Right kidney (tissue), 9 donors: Measurements from ENCODE around the gene UBE2U.

ENCODE experiments used
- DNase-seq: peaks from one replicate; pipeline ENCODE4 v3.0.0-alpha.2; 2016
- long read RNA-seq, 8 donors: transcript quantifications; one replicate each; lab custom pipeline, GENCODE V29; 2026

The UBE2U gene, protein sequence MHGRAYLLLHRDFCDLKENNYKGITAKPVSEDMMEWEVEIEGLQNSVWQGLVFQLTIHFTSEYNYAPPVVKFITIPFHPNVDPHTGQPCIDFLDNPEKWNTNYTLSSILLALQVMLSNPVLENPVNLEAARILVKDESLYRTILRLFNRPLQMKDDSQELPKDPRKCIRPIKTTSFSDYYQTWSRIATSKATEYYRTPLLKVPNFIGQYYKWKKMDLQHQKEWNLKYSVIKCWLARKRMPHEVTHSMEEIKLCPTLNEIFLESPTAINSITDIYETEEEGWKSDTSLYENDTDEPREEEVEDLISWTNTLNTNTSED
- long read RNA-seq, donor 1 = 0 reads
- long read RNA-seq, donor 2 = 0 reads
- long read RNA-seq, donor 3 = 0 reads
- long read RNA-seq, donor 4 = 0 reads
- long read RNA-seq, donor 5 = 0 reads
- long read RNA-seq, donor 6 = 0 reads
- long read RNA-seq, donor 7 = 0 reads
- long read RNA-seq, donor 8 = 0 reads

DNA sequence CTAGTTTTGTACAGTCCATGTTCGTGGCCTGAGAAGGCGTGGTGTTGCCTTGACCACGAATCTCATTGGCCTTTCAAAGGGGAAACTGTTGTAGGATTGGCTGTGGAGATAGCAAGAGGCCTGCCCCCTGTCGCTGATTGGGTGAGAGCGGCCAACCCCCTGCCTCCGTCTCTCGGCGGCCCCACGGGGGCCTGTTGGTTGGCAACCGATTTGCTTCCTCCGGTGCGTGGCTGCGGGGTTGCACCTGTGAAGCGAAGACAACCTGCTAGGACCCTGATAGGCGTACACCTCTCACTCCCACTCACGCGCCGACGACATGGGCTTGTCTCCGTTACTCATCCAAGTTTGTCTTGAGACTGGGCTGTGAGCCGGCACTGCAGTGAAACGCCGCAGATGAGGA lies at the start of gene UBE2U:
TSS of gene UBE2U (plus strand) at position 204 of the 400 bp plus-strand sequence. CDS start 428 bp downstream, outside the sequence.
- DNase-seq = no peak

DNA sequence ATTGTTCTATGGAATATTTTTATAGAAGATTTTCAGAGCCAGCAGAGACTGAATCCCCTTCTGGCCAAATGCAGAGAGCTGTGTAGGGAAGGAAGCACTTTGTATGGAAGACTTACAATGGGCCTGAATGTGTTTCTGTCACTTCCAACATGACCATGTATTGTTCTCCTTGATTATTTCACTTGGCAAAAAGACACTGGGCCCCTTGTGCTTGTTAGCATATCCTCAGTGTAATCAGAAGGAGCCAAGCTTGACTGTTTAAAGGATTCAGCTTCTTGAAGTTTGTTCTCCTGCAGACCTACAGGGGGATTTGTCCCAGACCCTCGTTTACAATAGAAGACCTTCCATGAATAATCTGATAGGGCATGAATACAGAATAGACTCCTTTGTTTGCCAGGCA lies 48.1 kb upstream of the UBE2U start:
- no peak for DNase-seq

GRCh38 chr1:64161357-64161941 lies 42.0 kb upstream of the UBE2U start:
- DNase-seq = no peak

GRCh38 chr1:64162151-64162550 lies 41.3 kb upstream of the UBE2U start:
- DNase-seq = no peak

GRCh38 chr1:64162804-64163203 lies 40.6 kb upstream of the UBE2U start:
- DNase-seq = no peak

GRCh38 chr1:64163431-64163830 lies 40.0 kb upstream of the UBE2U start:
- no peak for DNase-seq

- DNase-seq = no peak
Measured at GRCh38 chr1:64163970-64164369, 39.5 kb upstream of the UBE2U start.

GRCh38 chr1:64166629-64167028 lies 36.8 kb upstream of the UBE2U start:
- DNase-seq = no peak

GRCh38 chr1:64167176-64167575 lies 36.2 kb upstream of the UBE2U start:
- DNase-seq = no peak

DNA sequence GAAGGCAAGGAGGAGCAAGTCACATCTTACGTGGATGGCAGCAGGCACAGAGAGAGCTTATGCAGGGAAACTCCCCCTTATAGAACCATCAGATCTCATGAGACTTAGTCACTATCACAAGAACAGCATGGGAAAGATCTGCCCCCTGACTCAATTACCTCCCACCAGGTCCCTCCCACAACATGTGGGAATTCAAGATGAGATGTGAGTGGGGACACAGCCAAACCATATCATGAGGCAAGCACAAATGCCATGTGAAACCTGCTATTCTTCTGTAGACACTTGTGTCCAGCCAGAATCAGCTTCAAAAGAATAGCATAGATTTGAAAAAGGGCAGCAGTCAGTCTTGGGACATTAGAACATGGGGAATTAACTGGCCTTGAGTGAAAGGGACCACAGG lies 32.2 kb upstream of the UBE2U start:
- DNase-seq = no peak

GRCh38 chr1:64171797-64172281 lies 31.6 kb upstream of the UBE2U start:
- no peak for DNase-seq

DNA sequence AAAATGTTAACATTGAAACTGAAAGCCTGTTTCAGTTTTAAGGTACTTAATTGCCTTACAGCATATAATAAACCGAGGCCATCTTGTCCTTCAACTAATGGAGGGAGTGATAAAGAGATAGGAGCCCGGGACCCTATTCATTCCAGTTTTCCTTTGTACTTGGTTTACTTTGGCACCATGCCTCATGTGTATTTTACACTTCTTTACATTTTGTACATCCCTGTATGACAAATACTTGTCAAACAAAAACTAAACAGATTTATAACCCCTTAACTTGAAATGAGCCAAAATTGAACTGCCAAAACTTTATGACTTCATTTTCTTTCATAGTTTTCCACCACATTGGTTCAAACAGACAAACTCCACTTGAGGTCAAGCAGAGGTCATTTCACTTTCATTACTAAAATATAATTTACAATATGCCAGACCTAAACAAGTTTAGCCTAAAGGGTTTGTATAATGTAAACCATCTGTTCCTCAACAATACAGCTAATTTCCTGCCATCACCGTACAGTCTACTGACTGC lies 30.9 kb upstream of the UBE2U start:
- no peak for DNase-seq

DNA sequence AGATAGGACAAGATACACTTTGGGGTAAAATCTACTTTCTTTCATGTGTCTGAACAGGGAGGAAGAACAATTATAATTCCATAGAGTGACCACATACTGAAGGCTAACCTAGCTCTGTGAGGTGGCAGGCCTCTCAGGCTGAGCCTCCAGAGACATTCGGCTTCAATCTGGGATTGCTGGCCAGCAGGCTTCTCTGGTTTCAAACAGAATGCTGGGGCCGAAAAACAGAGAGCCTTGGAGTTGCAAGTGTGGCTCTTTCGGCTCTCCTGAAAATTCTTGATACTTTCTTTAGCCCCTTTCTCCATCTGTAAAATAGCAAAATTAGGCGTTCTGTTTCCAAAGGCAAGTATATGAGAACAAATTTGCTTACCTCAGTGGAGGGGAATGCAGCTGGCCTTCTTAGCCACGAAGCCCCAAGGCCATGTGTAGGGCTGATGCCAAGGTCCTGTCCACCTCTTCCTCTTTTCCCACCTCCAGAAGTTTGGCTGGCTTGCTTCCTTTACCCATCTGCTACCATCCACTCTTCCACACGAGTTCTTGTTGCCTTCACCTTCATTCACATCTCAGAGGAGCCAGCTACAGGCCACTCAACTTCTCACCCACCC lies 30.0 kb upstream of the UBE2U start:
- no peak for DNase-seq

GRCh38 chr1:64175639-64176038 lies 27.8 kb upstream of the UBE2U start:
- DNase-seq = no peak

DNA sequence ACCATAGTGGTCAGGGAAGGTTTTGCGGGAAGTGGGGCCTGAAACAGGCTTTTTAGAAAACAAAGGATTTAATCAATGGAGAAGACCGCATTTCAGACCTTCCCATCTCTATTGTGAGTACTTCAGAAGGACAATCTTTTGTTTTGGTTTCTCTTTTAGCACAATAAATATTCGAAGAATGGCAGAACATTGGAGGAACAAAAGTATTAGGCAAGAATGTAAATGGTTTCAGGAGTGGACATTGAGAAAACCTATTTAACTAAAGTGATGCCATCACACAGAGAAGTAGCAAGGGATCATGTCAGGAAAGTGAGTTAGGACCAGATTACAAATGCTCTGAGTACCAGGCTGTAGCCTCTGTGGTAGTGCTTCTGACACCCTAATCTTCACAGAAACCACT lies 26.8 kb upstream of the UBE2U start:
- no peak for DNase-seq

- DNase-seq = no peak
Measured at GRCh38 chr1:64179588-64179987, 23.8 kb upstream of the UBE2U start.

DNA sequence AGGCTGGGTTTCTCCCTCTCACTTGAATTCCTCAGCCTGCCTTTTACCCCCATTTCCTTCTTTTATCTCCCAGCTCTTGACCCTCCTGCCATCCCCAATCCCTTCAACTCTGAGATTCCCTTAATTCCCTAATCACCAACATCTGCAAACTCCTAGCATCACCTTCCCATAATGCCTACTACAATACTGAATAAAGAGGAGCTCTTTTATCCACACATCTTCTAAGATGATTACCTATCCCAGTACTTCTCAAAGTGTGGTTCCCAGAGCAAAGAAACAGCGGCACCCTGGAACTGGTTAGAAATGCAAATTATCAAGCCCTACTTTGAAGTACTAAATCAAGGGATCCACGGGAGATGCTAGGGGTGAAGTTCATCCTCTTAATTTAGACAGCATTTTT lies 21.2 kb upstream of the UBE2U start:
- DNase-seq = no peak

DNA sequence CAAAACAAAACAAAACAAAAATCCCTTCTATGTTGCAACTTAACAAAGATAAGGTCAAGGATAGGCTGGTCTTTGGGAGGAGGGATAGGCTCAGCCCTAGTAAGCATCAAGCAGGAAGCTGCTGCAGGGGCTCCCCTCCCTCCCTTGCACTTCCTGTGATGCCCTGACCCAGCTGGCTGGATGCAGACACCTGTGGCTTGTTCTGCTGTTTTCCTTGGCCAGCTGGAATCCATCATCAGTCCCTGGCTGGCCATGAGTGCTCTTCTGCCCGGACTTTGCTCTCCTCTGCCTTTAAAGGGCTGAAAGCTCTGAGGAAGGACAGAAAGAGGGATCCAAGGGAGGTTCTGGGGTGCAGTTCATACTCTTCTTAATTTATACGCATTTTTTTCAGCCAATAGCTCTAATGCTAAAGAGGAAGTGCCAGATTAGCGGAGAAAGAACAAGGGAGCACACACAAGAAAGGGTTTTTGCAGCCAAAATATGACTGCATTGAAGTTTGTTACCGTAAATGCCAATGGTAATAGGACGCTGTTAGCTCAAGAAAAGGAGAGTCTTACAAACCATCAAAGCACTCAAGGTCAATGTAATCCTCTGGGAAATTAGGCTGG lies 19.9 kb upstream of the UBE2U start:
- peak; percentile 45 for DNase-seq

DNA sequence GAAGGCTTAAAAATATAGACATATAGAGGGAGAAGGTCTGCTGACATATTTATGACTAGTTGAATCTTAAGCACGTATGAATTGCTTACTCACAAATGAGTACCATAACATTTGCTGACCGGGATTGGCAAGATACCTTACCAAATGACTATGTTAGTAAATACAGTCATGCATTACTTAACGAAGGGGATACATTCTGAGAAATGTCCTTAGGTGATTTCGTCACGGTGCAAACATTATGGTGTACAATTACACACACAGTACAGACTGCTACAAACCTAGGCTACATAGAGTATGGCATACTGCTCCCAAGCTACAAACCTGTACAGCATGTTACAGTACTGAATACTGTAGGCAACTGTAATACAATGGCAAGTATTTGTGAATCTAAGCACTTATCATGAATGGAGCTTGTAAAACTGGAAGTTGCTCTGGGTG lies 19.4 kb upstream of the UBE2U start:
- no peak for DNase-seq

DNA sequence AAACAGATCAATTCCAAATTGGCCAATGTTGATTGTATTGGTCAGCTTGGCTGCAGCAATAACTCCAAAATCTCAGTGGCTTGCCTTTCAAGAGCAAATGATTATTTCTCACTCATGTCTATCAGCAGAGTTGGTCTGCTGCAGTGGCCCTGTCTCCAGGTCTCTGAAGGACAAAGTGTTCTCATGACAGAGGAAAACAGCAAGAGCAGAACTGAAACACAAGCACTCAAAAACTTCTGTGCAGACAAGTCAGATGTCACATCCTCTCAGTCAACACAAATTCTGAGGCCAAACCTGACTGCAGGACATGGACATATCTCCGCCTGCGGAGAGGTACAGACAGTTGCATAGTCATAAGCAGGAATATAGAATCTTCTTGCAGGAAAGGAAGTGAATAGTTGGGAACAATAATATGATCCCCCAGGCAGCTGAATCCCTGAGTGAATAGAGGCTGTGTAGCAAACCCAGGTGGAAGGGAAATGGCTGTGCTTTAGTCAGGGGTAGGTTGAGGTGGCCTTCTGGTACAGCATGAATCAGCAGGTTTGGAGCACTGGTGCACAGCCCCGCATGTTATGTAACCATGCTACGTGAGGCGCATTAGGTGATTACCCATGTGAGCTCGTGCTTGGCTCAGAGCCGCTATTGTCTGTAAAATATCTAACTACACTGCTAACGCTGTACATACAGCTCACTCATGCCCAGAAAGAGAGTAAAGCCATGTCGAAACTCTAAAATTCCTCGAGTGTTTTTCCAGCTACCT lies 17.1 kb upstream of the UBE2U start:
- no peak for DNase-seq

DNA sequence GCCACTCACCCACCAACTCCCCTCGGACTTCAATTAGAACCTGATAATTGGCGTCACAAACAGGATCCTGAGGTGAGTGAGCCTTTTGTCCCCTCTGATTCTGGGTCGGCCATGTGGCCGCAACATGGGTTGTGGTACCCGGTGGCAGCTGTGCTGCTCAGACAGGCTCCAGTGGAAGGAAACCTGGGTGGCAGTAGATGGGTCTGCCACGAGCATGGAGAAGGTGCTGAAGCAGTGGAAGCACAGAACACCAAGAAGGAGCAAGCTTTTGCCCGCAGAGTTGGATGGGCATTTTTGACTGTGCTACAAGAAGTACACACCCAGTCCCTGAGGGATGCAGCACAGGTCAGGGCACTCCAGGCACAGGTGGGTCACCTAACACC lies 16.5 kb upstream of the UBE2U start:
- no peak for DNase-seq

DNA sequence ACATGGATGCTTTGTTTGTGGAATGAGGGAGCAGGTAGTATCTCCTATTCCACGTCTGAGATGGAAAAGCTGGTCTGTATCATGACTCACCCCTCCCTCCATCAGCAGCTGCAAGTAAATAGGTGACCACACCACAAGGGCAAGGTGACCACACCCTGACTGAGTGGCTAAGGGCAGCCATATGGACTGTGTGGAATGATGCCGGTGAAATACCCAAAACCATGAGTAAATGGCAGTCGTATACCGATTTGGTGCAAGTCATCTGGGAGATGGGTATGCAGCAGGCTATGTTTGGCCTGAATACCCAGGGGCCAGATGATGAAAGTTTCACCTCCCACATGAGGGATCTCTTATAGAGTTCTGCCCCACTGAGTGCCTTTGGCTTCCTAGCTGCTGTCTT lies 15.8 kb upstream of the UBE2U start:
- DNase-seq = no peak
